Measurements from ENCODE around the gene ALDH8A1. TPM values are rescaled to one million over a fixed set of nuclear protein-coding genes. Genes with fewer than 3 reads are reported as not detected.

ALDH8A1 gene
- polyA plus RNA-seq, 2 of the 4 experiments (the other 2 are of a cell fraction): 0.18 to 0.85 TPM

DNA sequence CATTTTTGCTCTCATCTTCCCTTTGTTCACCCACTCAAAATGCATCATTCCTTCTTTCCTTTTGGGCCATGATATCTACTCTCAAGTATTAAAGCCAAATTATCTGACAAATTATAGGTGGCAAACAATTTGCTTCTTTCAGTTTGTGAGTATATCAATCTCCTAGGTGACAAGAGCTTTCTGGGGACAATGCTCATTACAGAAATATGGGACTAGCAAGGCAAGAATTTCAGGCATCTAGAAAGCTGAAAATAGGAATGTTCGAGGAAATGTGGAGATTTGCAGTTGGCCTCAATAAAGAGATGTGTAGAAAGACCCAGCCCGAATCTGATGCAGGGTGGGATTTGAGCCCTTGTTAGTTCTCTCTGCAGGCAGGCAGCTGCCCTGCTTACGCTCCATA, 71.8 kb downstream of the ALDH8A1 start:
- Histone ChIP-seq H3K4me2 (no peak overlapping the region), H3K27ac (no peak overlapping the region), H3K4me3 (no peak overlapping the region), H3K4me1 (no peaks in the 10 kb centered on the region), H3K9me3 (peaks cover 5% of the 10 kb centered on the region; the same call in 1 of the 3 replicates)
- ATAC-seq (no peak), FAIRE-seq (no peak), DNase-seq (ENCODE audit: low read depth in 1 of 2, low spot score in 1 of 2) (no peak)
- WGBS (ENCODE audit: missing lambda C conversion rate): 79% methylated on average over 3 of the region's 3 CpGs
- TF ChIP-seq BHLHE40 (IDR thresholded peaks at IDR 0.05; ENCODE audit: low read depth, low read length) (no peak), EP300 (IDR thresholded peaks at IDR 0.05) (no peak), ZSCAN20 (CRISPR knock-in tag; IDR thresholded peaks at IDR 0.05) (no peak), HOXB5 (CRISPR knock-in tag; IDR thresholded peaks at IDR 0.05) (no peak), ZC3H11A (IDR thresholded peaks at IDR 0.05) (no peak), RCOR1 (IDR thresholded peaks at IDR 0.05; ENCODE audit: low read depth, low read length) (no peak), ZNF302 (CRISPR knock-in tag; IDR thresholded peaks at IDR 0.05) (no peak), HDAC2 (IDR thresholded peaks at IDR 0.05) (no peak), MAFK (IDR thresholded peaks at IDR 0.05; ENCODE audit: partially characterized antibody) (no peak), FOXS1 (CRISPR knock-in tag; IDR thresholded peaks at IDR 0.05) (no peak), CBX8 (IDR thresholded peaks at IDR 0.05) (no peak), MAX (IDR thresholded peaks at IDR 0.05) (no peak), SREBF2 (IDR thresholded peaks at IDR 0.05) (no peak), USF2 (IDR thresholded peaks at IDR 0.05) (no peak), RFX5 (IDR thresholded peaks at IDR 0.05) (no peak), FOSB (CRISPR knock-in tag; IDR thresholded peaks at IDR 0.05) (no peak)
- TF ChIP-seq, protein P1, sequence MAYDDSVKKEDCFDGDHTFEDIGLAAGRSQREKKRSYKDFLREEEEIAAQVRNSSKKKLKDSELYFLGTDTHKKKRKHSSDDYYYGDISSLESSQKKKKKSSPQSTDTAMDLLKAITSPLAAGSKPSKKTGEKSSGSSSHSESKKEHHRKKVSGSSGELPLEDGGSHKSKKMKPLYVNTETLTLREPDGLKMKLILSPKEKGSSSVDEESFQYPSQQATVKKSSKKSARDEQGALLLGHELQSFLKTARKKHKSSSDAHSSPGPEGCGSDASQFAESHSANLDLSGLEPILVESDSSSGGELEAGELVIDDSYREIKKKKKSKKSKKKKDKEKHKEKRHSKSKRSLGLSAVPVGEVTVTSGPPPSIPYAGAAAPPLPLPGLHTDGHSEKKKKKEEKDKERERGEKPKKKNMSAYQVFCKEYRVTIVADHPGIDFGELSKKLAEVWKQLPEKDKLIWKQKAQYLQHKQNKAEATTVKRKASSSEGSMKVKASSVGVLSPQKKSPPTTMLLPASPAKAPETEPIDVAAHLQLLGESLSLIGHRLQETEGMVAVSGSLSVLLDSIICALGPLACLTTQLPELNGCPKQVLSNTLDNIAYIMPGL (CRISPR knock-in tag; IDR thresholded peaks at IDR 0.05; ENCODE audit: borderline replicate concordance): no peak
- TF ChIP-seq, protein P2, sequence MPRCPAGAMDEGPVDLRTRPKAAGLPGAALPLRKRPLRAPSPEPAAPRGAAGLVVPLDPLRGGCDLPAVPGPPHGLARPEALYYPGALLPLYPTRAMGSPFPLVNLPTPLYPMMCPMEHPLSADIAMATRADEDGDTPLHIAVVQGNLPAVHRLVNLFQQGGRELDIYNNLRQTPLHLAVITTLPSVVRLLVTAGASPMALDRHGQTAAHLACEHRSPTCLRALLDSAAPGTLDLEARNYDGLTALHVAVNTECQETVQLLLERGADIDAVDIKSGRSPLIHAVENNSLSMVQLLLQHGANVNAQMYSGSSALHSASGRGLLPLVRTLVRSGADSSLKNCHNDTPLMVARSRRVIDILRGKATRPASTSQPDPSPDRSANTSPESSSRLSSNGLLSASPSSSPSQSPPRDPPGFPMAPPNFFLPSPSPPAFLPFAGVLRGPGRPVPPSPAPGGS (IDR thresholded peaks at IDR 0.05): no peak
- ChIA-PET POLR2A (no interaction called here), CTCF (interaction anchor here (1.1 to 1.6 kb wide), 3 partner anchors 19 to 721 kb away, joined by 3 to 4 read pairs (median 3); no protein-coding TSS in a partner anchor)

DNA sequence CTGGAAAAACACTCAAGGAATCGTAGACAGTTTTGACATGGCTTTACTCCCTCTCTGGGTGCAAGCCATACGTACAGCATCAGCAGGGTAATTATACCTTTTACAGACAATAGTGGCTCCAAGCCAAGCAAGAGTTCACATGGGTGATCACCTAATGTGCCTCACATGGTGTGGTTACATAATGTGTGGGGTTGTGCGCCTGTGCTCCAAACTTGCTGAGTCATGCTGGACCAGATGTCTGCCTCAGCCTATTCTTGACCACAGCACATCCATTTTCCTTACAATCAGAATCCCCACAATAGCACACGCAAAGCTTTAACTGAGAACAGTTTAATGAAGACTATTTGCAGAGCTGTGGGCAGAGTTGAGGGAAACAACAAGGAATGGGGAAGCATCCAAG, 74.5 kb downstream of the ALDH8A1 start:
- CTCF ChIA-PET: interaction anchor here (0.7 kb wide), 1 partner anchor 535 kb away, joined by 3 read pairs; no protein-coding TSS in a partner anchor
- no peak for ATAC-seq
- no peak for TF ChIP-seq MAX (IDR thresholded peaks at IDR 0.05)
- no peak for TF ChIP-seq POLR2AphosphoS2 (conservative IDR thresholded peaks at IDR 0.05; ENCODE audit: low read length)
- no peak for TF ChIP-seq HOXB13 (CRISPR knock-in tag; IDR thresholded peaks at IDR 0.05; ENCODE audit: low read depth)
- TF ChIP-seq POLR2A (IDR thresholded peaks at IDR 0.05; ENCODE audit: low read length): no peak
- TF ChIP-seq HDAC2 (IDR thresholded peaks at IDR 0.05): no peak
- peak; percentile 79 for TF ChIP-seq NFE2L2 (conservative IDR thresholded peaks at IDR 0.05; ENCODE audit: low read length)
- no peak for TF ChIP-seq FOXS1 (CRISPR knock-in tag; IDR thresholded peaks at IDR 0.05)
- no peak for TF ChIP-seq BHLHE40 (IDR thresholded peaks at IDR 0.05; ENCODE audit: low read depth, low read length)
- TF ChIP-seq MAFK (IDR thresholded peaks at IDR 0.05; ENCODE audit: partially characterized antibody): peak; percentile 80
- no peak for TF ChIP-seq RFX5 (IDR thresholded peaks at IDR 0.05)
- TF ChIP-seq NR3C1 (IDR thresholded peaks at IDR 0.05): no peak
- DNase-seq (ENCODE audit: low read depth in 1 of 2, low spot score in 1 of 2): peak in 1 of 2 experiments; percentile 7
- H3K4me2 ChIP-seq: no peak overlapping the region
- WGBS (ENCODE audit: missing lambda C conversion rate): 94% methylated on average over 4 of the region's 4 CpGs
- peak overlapping the region; percentile 14 to 34; a peak in 2 of 6 replicates for H3K27ac ChIP-seq
- POLR2A ChIA-PET: no interaction called here
- no peak for FAIRE-seq
- H3K4me1 ChIP-seq: no peaks in the 10 kb centered on the region
- H3K4me3 ChIP-seq: no peak overlapping the region
- peaks cover 5% of the 10 kb centered on the region; the same call in 1 of the 3 replicates for H3K9me3 ChIP-seq

Measured in A549 (cell line).